Ishikawa (cell line): ENCODE measurements around the gene ZNF764.
A peak's percentile ranks its signal among the peaks of the same experiment; 100 is the strongest.

Experiments used
- CEBPB ChIP-seq: IDR thresholded peaks from 2 replicates; pipeline ENCODE4 v1.6.1; 2012
- CREB1 ChIP-seq: IDR thresholded peaks from 2 replicates; pipeline ENCODE4 v1.6.1; 2012; ENCODE audit warnings: low read depth
- EGR1 ChIP-seq: IDR thresholded peaks from 2 replicates; pipeline ENCODE4 v1.6.1; 2012
- EP300 ChIP-seq: IDR thresholded peaks from 2 replicates; pipeline ENCODE4 v1.6.1; 2012; ENCODE audit warnings: borderline replicate concordance
- FOXM1 ChIP-seq: IDR thresholded peaks from 2 replicates; pipeline ENCODE4 v1.6.1; 2012; ENCODE audit warnings: low read depth, borderline replicate concordance
- MAX ChIP-seq: IDR thresholded peaks from 2 replicates; pipeline ENCODE4 v1.6.1; 2012
- NFIC ChIP-seq: IDR thresholded peaks from 2 replicates; pipeline ENCODE4 v1.6.1; 2012
- RAD21 ChIP-seq: IDR thresholded peaks from 2 replicates; pipeline ENCODE4 v1.6.1; 2012; ENCODE audit warnings: low read depth
- REST ChIP-seq: IDR thresholded peaks from 2 replicates; pipeline ENCODE4 v1.6.1; 2012; ENCODE audit warnings: low read depth, mild to moderate bottlenecking
- TAF1 ChIP-seq: IDR thresholded peaks from 2 replicates; pipeline ENCODE4 v1.6.1; 2012; ENCODE audit warnings: low read depth, mild to moderate bottlenecking
- TCF12 ChIP-seq: IDR thresholded peaks from 2 replicates; pipeline ENCODE4 v1.6.1; 2012; ENCODE audit warnings: low read depth
- TEAD4 ChIP-seq: IDR thresholded peaks from 2 replicates; pipeline ENCODE4 v1.6.1; 2012
- USF1 ChIP-seq: IDR thresholded peaks from 2 replicates; pipeline ENCODE4 v1.6.1; 2012
- YY1 ChIP-seq: IDR thresholded peaks from 2 replicates; pipeline ENCODE4 v1.6.1; 2012; ENCODE audit warnings: low read depth
- ZBTB7A ChIP-seq: IDR thresholded peaks from 2 replicates; pipeline ENCODE4 v1.6.1; 2012; ENCODE audit warnings: low read depth

ZNF764 gene

GRCh38 chr16:30585022-30585399 lies 26.8 kb upstream of the ZNF764 start:
- no peak for TF ChIP-seq USF1
- TF ChIP-seq YY1, result no peak
- TF ChIP-seq ZBTB7A, result no peak
- TF ChIP-seq MAX, result no peak
- no peak for TF ChIP-seq CEBPB
- TF ChIP-seq CREB1, result no peak
- TF ChIP-seq EGR1, result no peak
- no peak for TF ChIP-seq TCF12
- no peak for TF ChIP-seq FOXM1
- TF ChIP-seq TAF1, result no peak
- no peak for TF ChIP-seq RAD21
- no peak for TF ChIP-seq EP300
- TF ChIP-seq REST, result no peak
- TF ChIP-seq TEAD4, result no peak
- TF ChIP-seq NFIC, result no peak

GRCh38 chr16:30582611-30583340 lies 24.6 kb upstream of the ZNF764 start:
- TF ChIP-seq YY1 (no peak), TCF12 (no peak), RAD21 (no peak), TEAD4 (no peak), REST (no peak), EGR1 (no peak), TAF1 (no peak), FOXM1 (no peak), NFIC (no peak), CREB1 (no peak), EP300 (no peak), ZBTB7A (no peak), USF1 (no peak)

GRCh38 chr16:30581457-30581856 lies 23.3 kb upstream of the ZNF764 start:
- no peak for TF ChIP-seq NFIC
- TF ChIP-seq YY1, result no peak
- no peak for TF ChIP-seq CEBPB
- no peak for TF ChIP-seq EGR1
- TF ChIP-seq ZBTB7A, result no peak

- TF ChIP-seq NFIC (no peak), TEAD4 (no peak), USF1 (no peak), YY1 (no peak), ZBTB7A (no peak), RAD21 (no peak), TAF1 (no peak), CEBPB (no peak)
Observed at GRCh38 chr16:30574678-30575077, 16.5 kb upstream of the ZNF764 start.

- TF ChIP-seq FOXM1 (peak; percentile 67; the same call in 1 of the 2 replicates), REST (no peak), YY1 (peak; percentile 97), TAF1 (peak; percentile 39; the same call in 1 of the 2 replicates), CREB1 (peak; percentile 73), TCF12 (0 out of 2 replicates have a peak, but pooled peaks have one; percentile 29), EP300 (no peak), USF1 (no peak), TEAD4 (no peak; the same call in 1 of the 2 replicates), EGR1 (peak; percentile 86), MAX (peak; percentile 68), ZBTB7A (peak; percentile 25; the same call in 1 of the 2 replicates)
Observed at GRCh38 chr16:30571445-30572322, 13.5 kb upstream of the ZNF764 start, which contains the start of gene ZNF688. Gene ZNF688 (minus strand): TSS chr16:30571714. CDS start chr16:30571629, 85 bp downstream.
